ENCODE results near the gene KRTAP4-4.

DNA sequence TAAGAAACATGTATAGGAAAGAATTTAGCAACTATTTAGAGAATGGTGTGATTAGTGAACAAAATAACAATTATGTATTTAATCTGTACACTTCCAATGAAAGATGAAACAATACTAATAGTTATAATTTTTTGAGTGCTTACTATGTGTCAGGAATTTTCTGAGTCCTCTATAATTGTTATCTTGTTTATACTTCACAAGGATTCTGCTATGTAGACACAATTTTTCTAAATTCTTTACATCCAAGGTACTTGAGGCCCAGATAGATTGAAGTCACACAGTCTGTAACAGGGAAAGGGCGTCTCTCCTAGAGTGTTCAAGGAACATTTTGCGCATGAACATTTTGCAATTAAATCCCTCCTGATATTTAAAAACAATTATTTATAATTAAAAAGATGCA, 35.5 kb downstream of the KRTAP4-4 start:
- TF ChIP-seq POLR2A (IDR thresholded peaks at IDR 0.05; ENCODE audit: low read length) (no peak), GATA1 (IDR thresholded peaks at IDR 0.05; ENCODE audit: low read depth, low read length) (no peak)

All from erythroblast (primary cell).